ENCODE measurements around the gene FBXO28.

FBXO28 gene

GRCh38 chr1:224157316-224157715 lies 43.4 kb downstream of the FBXO28 start:
- no peak for DNase-seq (ENCODE audit: low spot score)

GRCh38 chr1:224159541-224159940 lies 45.6 kb downstream of the FBXO28 start:
- no peak for DNase-seq (ENCODE audit: low spot score)

GRCh38 chr1:224160171-224160682 lies 46.3 kb downstream of the FBXO28 start:
- no peak for DNase-seq (ENCODE audit: low spot score)

- DNase-seq (ENCODE audit: low spot score) = no peak
Measured at GRCh38 chr1:224162768-224163167, 48.9 kb downstream of the FBXO28 start.

GRCh38 chr1:224163311-224163710 lies 49.4 kb downstream of the FBXO28 start:
- no peak for DNase-seq (ENCODE audit: low spot score)

DNA sequence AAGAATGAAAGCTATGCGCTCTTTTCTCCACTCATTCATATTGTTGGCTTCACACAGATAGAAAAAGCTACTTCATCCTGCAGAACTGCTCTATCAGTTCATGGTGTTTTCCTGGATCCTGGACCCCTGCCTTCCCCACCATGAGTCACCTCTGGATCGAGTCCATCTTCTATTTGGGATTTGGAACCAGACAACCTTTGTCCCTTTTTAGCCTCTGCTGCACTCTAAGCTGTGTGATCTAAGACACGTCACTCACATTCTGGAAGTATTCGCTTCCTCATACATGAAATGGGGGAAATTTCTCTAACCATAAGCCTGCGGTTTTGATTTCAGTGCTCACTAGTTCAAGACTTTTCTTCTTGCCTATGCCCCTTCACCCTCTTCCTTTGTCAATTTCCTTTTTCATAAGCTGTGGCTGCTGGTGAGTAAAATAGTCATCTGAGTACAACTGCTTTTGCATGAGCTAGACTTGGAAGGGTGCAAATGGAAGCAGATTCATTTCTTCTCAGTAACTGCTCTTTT lies 55.0 kb downstream of the FBXO28 start:
- DNase-seq (ENCODE audit: low spot score) = no peak

DNA sequence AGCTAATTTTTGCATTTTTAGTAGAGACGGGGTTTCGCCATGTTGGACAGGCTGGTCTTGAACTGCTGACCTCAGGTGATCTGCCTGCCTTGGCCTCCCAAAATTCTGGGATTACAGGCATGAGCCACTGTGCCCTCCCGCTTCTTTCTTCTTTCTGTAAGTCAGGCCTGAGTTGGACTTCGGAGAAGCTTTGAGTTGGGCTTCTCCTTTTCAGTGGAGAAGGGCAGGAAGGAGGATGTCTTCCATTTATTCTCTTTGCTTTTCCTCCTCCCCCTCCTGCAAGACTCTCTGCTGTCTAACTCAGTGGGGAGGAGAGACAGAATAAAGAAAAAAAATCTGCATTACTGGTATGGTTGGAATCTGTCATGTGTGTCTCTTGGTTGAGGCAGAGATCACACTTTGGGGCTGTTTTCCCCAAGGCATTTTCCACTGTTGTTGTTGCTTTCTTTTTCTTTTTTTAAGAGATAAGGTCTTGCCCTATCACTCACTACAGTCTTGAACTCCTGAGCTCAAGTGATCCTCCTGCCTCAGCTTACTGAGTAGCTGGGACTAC lies 55.9 kb downstream of the FBXO28 start:
- DNase-seq (ENCODE audit: low spot score) = no peak

DNA sequence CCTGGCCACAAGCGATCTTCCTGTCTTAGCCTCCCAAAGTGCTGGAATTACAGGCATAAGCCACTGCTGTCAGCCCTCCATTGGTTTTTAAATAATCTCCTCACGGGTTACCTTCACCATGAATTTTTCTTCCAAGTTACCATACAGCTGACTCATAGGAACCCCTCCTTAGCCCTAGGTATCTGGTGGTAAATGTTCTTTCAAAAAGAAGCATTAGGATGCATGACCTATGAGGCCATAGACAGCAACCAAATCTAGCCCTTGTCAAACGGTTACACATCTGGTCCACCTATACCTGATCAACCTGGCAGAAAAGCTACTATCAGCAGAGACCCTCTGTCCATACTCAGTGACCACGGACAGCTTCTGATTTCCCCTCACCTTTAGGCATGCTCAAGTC lies 56.4 kb downstream of the FBXO28 start:
- no peak for DNase-seq (ENCODE audit: low spot score)

DNA sequence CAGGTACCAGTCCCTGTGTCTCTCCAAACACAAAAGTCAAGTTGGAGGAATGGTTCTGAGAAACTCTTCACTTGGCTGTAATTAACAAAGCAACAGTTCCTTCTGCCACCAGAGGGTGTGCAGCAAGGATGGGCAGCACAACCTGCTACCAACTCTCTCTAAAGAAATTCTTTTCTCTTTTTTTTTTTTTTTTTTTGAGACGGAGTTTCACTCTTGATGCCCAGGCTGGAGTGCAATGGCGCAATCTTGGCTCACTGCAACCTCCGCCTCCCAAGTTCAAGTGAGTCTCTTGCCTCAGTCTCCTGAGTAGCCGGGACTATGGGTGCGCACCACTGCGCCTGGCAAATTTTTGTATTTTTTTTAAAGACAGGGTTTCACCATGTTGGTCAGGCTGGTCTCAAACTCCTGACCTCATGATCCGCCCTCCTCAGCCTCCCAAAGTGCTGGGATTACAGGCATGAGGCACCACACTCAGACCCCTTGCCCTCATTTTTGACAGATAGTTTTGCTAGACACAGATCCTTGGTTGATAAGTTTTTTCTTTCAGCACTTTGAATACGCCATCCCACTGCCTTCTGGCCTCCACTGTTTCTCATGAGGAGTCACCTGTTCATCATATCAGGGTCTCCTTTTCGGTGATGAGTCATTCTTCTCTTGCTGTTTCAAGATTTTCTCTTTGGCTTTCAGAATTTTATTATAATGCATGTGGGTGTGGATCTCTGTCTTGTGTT lies 57.0 kb downstream of the FBXO28 start:
- DNase-seq (ENCODE audit: low spot score) = peak; percentile 62

DNA sequence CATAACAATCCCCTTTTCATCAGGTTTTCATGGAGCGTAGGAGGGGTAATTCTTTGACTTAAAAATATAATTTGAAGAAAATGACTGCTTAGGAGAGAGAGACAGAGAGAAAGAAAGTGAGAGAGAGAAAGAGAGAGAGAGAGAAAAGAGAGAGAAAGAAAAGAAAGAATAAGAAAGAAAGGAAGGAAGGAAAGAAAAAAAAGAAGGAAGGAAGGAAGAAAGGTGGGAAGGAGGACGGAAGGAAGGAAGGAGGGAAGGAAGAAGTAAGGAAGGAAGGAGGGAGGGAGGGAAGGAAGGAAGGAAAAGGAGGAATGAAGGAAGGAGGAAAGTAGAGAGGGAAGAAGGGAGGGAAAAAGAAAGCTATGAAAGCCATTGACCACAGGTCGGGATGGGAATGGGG lies 58.3 kb downstream of the FBXO28 start:
- no peak for DNase-seq (ENCODE audit: low spot score)

GRCh38 chr1:224173523-224173922 lies 59.6 kb downstream of the FBXO28 start:
- no peak for DNase-seq (ENCODE audit: low spot score)

- no peak for DNase-seq (ENCODE audit: low spot score)
Measured at GRCh38 chr1:224175617-224176016, 61.7 kb downstream of the FBXO28 start.

DNA sequence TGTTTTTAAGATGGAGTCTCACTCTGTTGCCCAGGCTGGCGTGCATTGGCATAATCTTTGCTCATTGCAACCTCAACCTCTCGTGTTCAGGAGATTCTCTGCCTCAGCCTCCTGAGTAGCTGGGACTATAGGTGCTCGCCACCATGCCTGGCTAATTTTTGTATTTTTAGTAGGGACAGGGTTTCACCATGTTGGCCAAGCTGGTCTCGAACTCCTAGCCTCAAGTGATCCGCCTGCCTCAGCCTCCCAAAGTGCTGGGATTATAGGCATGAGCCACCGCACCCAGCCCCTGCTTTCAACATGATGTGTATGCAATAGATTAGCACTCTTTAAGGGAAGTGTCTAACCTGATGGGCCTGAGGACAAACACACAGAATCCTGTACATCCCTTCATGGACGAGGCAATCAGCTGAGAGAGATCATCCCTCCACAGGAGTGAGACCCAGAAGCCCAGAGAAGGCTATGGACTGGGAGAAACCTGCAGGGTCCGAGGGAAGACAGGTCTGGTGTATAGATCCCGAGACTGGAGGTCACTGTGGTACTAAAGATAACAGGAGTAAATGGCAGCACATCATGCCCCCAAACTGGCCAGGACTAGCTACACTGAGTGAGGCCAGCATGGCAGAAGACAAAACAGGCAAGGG lies 63.6 kb downstream of the FBXO28 start:
- DNase-seq (ENCODE audit: low spot score) = no peak

- DNase-seq (ENCODE audit: low spot score) = no peak
Measured at GRCh38 chr1:224178894-224179293, 65.0 kb downstream of the FBXO28 start.

DNA sequence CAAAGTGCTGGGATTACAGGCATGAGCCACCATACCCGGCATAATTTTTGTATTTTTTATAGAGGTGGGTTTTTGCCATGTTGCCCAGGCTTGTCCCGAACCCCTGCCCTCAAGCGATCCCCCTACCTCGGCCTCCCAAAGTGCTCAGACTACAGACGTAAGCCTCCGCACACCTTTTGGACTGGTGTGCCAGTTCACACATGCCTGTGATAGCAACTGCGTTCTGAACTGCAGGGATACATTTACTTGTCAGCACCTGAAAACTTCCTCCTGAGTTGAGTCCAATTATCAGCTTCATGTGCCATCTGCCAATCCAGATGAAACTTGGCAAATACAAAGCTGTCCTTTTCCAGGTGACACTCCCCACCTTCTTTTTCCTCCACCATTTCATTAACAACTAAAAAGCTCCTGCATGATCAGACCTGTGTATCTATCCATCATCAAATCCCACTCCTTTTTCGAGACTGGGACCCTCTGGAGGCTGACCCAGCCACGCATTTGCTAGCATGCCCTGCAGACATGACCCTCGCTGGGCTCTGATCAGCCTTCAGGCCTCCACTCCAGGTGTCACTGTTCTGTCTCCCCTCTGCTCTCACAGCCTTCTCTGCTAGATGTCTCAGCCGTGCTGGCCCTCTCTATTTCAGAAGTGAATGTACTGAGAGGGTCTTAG lies 67.0 kb downstream of the FBXO28 start:
- DNase-seq (ENCODE audit: low spot score) = no peak

GRCh38 chr1:224181453-224181810 lies 67.5 kb downstream of the FBXO28 start:
- DNase-seq (ENCODE audit: low spot score) = no peak

GRCh38 chr1:224182057-224182865 lies 68.3 kb downstream of the FBXO28 start:
- no peak for DNase-seq (ENCODE audit: low spot score)

DNA sequence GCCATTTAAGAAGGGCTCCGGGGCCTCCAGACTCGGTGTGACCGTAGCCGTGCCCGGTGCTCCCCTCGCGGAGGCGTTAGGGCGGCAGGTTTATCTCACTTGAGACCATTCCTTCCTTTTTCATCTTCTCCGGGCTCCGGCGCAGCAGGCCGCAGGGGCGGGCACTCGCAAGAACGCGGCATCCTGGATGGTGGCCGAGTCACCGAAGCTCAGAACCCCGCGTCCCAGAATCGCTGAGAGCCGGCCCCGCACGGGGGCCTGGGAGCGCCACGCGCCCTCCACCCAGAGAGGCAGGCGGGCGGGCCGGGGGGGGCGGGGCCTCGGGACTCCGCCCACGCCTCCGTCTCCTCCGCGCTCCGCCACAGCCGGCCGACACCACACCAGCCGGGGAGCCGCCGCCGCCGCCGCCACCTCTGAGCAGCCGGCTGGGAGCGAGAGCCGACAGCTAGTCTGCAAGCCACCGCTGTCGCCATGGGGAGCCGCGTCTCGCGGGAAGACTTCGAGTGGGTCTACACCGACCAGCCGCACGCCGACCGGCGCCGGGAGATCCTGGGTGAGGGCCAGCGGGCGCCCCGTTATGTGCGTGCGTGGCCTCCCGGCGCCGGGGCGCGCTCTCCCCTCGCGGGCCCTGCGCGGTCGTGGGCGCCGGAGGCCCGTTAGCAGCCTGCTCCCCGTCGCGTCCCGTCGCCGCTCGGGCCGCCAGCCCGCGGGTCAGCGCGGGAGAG lies 69.1 kb downstream of the FBXO28 start, which contains the start of gene DEGS1:
TSS of gene DEGS1 (plus strand) at position 375 of the 725 bp plus-strand sequence. CDS start at position 472, 97 bp downstream.
- peak; percentile 78 for DNase-seq (ENCODE audit: low spot score)

- peak; percentile 78 for DNase-seq (ENCODE audit: low spot score)
Measured at GRCh38 chr1:224183591-224184312, 69.8 kb downstream of the FBXO28 start.

GRCh38 chr1:224185208-224185607 lies 71.3 kb downstream of the FBXO28 start:
- no peak for DNase-seq (ENCODE audit: low spot score)

Data from RKO (cell line).